OCI-LY7 (cell line): ENCODE data around the gene NFATC1. TPM values are rescaled to one million over a fixed set of nuclear protein-coding genes. Genes with fewer than 3 reads are reported as not detected.

Experiments used
- BruUV-seq: library from RNA; stranded (reverse); fragments of 400-500 nt; replicated peaks from 2 replicates; lab custom pipeline; 2021; lab: Mats Ljungman, UMichigan
- CTCF ChIA-PET: fragments of 300-600 bp; sonication (Branson Sonifier 250); formaldehyde crosslinking; loops from one replicate; lab custom pipeline; 2022; ENCODE audit warnings: antibody characterized with exemption; ENCODE audit not compliant: unreplicated experiment; lab: Charles Lee
- POLR2A ChIA-PET: fragments of 300-600 bp; sonication (Branson Sonifier 250); formaldehyde crosslinking; loops from one replicate; lab custom pipeline; 2022; ENCODE audit warnings: antibody characterized with exemption; lab: Charles Lee
- DNase-seq: peaks from one replicate; pipeline ENCODE4 v3.0.0-alpha.2; 2015; ENCODE audit warnings: low spot score
- H2AFZ ChIP-seq: fragments of 200-600 bp; sonication (generic), shearing (Covaris generic); 2 replicates; pipeline ENCODE4 v1.6.1; 2014; ENCODE audit warnings: mild to moderate bottlenecking, antibody characterized with exemption, low read length, moderate library complexity
- H3K27ac ChIP-seq: fragments of 200-600 bp; sonication (generic); 2 replicates; pipeline ENCODE4 v1.5.1; 2014; ENCODE audit warnings: mixed run types, low read depth, mild to moderate bottlenecking, moderate library complexity, low read length, inconsistent platforms; ENCODE audit not compliant: poor library complexity, severe bottlenecking
- H3K36me3 ChIP-seq: fragments of 200-600 bp; sonication (generic); 2 replicates; pipeline ENCODE4 v1.6.1; 2014; ENCODE audit warnings: mild to moderate bottlenecking, antibody characterized with exemption, low read length, moderate library complexity, mixed read lengths; ENCODE audit not compliant: insufficient read depth
- H3K4me1 ChIP-seq: fragments of 200-600 bp; sonication (generic); 2 replicates; pipeline ENCODE4 v1.5.1; 2014; ENCODE audit warnings: mild to moderate bottlenecking, low read length; ENCODE audit not compliant: insufficient read depth, poor library complexity, severe bottlenecking
- H3K4me2 ChIP-seq: fragments of 200-600 bp; sonication (generic); 2 replicates; pipeline ENCODE4 v1.6.1; 2014; ENCODE audit warnings: mild to moderate bottlenecking, low read length
- H3K4me3 ChIP-seq: fragments of 200-600 bp; sonication (generic); 2 replicates; pipeline ENCODE4 v1.5.1; 2014; ENCODE audit warnings: mild to moderate bottlenecking, low read depth, low read length; ENCODE audit not compliant: poor library complexity, severe bottlenecking
- H3K79me2 ChIP-seq: fragments of 200-600 bp; sonication (generic); 2 replicates; pipeline ENCODE4 v1.6.1; 2016; ENCODE audit warnings: low read depth, mild to moderate bottlenecking, low read length, moderate library complexity, mixed read lengths; ENCODE audit not compliant: insufficient read depth
- H3K9me2 ChIP-seq: fragments of 200-600 bp; sonication (generic); 2 replicates; pipeline ENCODE4 v1.6.1; 2016; ENCODE audit warnings: mild to moderate bottlenecking, low read length, mixed read lengths; ENCODE audit not compliant: insufficient read depth
- H3K9me3 ChIP-seq: fragments of 200-600 bp; sonication (generic); 2 replicates; pipeline ENCODE4 v1.6.1; 2014; ENCODE audit warnings: mild to moderate bottlenecking, mixed run types, low read length, mixed read lengths
- H4K20me1 ChIP-seq: fragments of 200-600 bp; sonication (generic); 2 replicates; pipeline ENCODE4 v1.6.1; 2014; ENCODE audit warnings: mild to moderate bottlenecking, antibody characterized with exemption, low read length, moderate library complexity, mixed read lengths; ENCODE audit not compliant: insufficient read depth
- CTCF ChIP-seq: fragments of 200-600 bp; sonication (generic); conservative IDR thresholded peaks from 2 replicates; pipeline ENCODE4 v1.5.1; 2014; ENCODE audit warnings: mild to moderate bottlenecking, antibody characterized with exemption, low read length, moderate library complexity, mixed read lengths
- EZH2phosphoT487 ChIP-seq: fragments of 200-600 bp; sonication (generic); IDR thresholded peaks from 2 replicates; pipeline ENCODE4 v1.6.1; 2018; ENCODE audit warnings: low read depth, borderline replicate concordance, mild to moderate bottlenecking, mixed run types, antibody characterized with exemption, low read length, moderate library complexity, mixed read lengths
- intact Hi-C: fragments of 100-400 bp; cut with micrococcal nuclease; formaldehyde crosslinking; loops from one replicate; pipeline ENCODE4 v1.10.0; 2022; ENCODE audit not compliant: unreplicated experiment
- total RNA-seq, 2 experiments: library from RNA; depleted of rRNA in 1 of 2; stranded (reverse); fragments of >200 nt in 1 of 2; shearing (Covaris generic) in 1 of 2; gene quantifications; 2 replicates each; pipeline ENCODE4 v1.2.3, GENCODE V29; 2014 to 2022

Gene NFATC1
- total RNA-seq, 2 experiments from 2014 or later = 23.6 to 50.4 TPM

GRCh38 chr18:79452991-79453645 lies 57.4 kb downstream of the NFATC1 start:
- POLR2A ChIA-PET = no interaction called here
- peaks cover 30% of the 10 kb centered on the region for H3K36me3 ChIP-seq

GRCh38 chr18:79453816-79454735 lies 58.3 kb downstream of the NFATC1 start:
- Histone ChIP-seq H3K79me2 (no peaks in the 10 kb centered on the region), H2AFZ (no peak overlapping the region), H3K4me2 (no peak overlapping the region), H3K36me3 (peaks cover 32% of the 10 kb centered on the region), H3K9me2 (no peaks in the 10 kb centered on the region), H3K4me3 (no peak overlapping the region), H4K20me1 (no peaks in the 10 kb centered on the region), H3K4me1 (peaks cover 2% of the 10 kb centered on the region), H3K9me3 (no peaks in the 10 kb centered on the region), H3K27ac (no peak overlapping the region)
- TF ChIP-seq CTCF (no peak), EZH2phosphoT487 (no peak)
- BruUV-seq = no TSS peak
- intact Hi-C loops = no loop called here
- ChIA-PET POLR2A (no interaction called here), CTCF (no interaction called here)
- DNase-seq = no peak

More at GRCh38 chr18:79452991-79453645, 57.4 kb downstream of the NFATC1 start:
- CTCF ChIA-PET = no interaction called here
- H3K9me2 ChIP-seq = no peaks in the 10 kb centered on the region
- no peak overlapping the region for H3K4me3 ChIP-seq
- no peaks in the 10 kb centered on the region for H3K4me1 ChIP-seq
- no peak overlapping the region for H3K4me2 ChIP-seq
- H3K9me3 ChIP-seq = no peaks in the 10 kb centered on the region
- BruUV-seq = no TSS peak
- intact Hi-C loops = no loop called here
- DNase-seq = no peak
- H3K79me2 ChIP-seq = no peaks in the 10 kb centered on the region
- H3K27ac ChIP-seq = no peak overlapping the region
- no peak for TF ChIP-seq EZH2phosphoT487
- no peak for TF ChIP-seq CTCF
- H4K20me1 ChIP-seq = no peaks in the 10 kb centered on the region
- H2AFZ ChIP-seq = no peak overlapping the region
